Gastrocnemius medialis (tissue), 4 donors: Measurements from ENCODE around the gene SLC29A3.

Experiments used
- POLR2A ChIP-seq, 2 donors: fragments of 450-650 bp; IDR thresholded peaks; one replicate each; pipeline ENCODE4 v1.6.1; 2017; ENCODE audit warnings: antibody characterized with exemption in 2 of 2, mild to moderate bottlenecking in 2 of 2, moderate library complexity in 2 of 2
- TF ChIP-seq, protein P1 (sequence below), 5 experiments: fragments of 450-650 bp in 3 of 5; fragments of 200-600 bp in 2 of 5; sonication (generic) in 2 of 5; IDR thresholded peaks in 4 of 5; conservative IDR thresholded peaks in 1 of 5; 1 replicate in 4 of 5; 2 replicates in 1 of 5; pipeline ENCODE4 v1.5.1; 2016 to 2019; ENCODE audit warnings: antibody characterized with exemption in 5 of 5, mild to moderate bottlenecking in 3 of 5, moderate library complexity in 3 of 5

DNA sequence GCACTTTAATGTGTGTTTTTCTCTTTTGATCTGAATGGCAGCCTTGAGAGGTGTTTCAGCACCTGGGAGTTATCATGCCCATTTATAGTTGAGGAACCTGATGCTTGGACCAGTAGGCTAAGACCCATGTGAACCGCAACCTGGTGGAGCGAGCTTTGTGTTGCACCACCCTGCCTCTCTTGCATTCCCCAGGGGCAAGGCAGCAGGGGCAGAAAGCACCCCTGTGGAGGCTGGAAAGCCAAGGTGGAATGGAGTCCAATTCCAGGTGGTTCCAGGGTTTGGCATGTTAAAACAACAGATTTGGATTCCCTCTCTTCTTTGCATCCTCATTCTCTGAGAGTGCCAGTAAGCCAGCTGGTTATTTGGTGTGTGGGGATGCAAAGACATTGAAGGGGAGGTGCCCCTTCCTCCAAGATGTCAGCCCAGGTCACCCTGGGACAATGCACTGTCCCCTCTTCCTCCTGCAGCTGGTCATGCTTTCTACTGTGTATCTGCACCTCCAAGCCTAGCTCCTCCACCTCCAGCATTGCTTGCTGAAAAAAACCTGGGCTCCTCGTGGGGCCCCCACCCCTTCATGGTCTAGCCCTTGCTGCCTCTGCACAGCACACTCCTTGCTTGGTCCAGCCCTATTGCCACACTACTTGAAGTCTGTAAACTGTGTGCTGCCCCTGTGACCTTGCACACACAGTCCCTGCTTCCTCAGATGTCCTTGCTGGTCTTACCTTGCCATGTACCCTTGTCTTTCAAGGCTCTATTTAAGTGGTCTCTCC is 72.0 kb downstream of the SLC29A3 start:
- TF ChIP-seq, protein P1, sequence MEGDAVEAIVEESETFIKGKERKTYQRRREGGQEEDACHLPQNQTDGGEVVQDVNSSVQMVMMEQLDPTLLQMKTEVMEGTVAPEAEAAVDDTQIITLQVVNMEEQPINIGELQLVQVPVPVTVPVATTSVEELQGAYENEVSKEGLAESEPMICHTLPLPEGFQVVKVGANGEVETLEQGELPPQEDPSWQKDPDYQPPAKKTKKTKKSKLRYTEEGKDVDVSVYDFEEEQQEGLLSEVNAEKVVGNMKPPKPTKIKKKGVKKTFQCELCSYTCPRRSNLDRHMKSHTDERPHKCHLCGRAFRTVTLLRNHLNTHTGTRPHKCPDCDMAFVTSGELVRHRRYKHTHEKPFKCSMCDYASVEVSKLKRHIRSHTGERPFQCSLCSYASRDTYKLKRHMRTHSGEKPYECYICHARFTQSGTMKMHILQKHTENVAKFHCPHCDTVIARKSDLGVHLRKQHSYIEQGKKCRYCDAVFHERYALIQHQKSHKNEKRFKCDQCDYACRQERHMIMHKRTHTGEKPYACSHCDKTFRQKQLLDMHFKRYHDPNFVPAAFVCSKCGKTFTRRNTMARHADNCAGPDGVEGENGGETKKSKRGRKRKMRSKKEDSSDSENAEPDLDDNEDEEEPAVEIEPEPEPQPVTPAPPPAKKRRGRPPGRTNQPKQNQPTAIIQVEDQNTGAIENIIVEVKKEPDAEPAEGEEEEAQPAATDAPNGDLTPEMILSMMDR (IDR thresholded peaks at IDR 0.05 in 4 of 5, conservative IDR thresholded peaks at IDR 0.05 in 1 of 5): no peak
- no peak for TF ChIP-seq POLR2A (IDR thresholded peaks at IDR 0.05)
